K562 (cell line): Measurements from ENCODE around the gene CD226. TPM values are rescaled to one million over a fixed set of nuclear protein-coding genes. Genes with fewer than 3 reads are reported as not detected.
"Not testable (repeated sequence)": the region's sequence is repeated elsewhere in the genome, so short reads cannot be mapped to it uniquely, and the experiment has no call there.

Experiments used
- ATAC-seq: fragments of 200-7000 bp; cut with Tn5 transposase; 3 replicates; pipeline ENCODE4 v1.9.1; 2020; ENCODE audit warnings: moderate library complexity
- BruUV-seq: library from RNA; stranded (reverse); fragments of 400-500 nt; replicated peaks from 2 replicates; lab custom pipeline; 2021; lab: Mats Ljungman, UMichigan
- CTCF ChIA-PET: fragments of 300-600 bp; formaldehyde crosslinking; extraction: SDS; loops from one replicate; lab custom pipeline; 2021; ENCODE audit warnings: low intra/inter-chr PET ratio; lab: Yijun Ruan, JAX
- POLR2A ChIA-PET: fragments of 300-600, 350-650 bp; sonication (Branson Sonifier 250); formaldehyde crosslinking; extraction: SDS; loops from one replicate; lab custom pipeline; 2021; ENCODE audit warnings: antibody characterized with exemption, inconsistent platforms; lab: Yijun Ruan, JAX
- DNase-seq, 4 experiments: peaks; one replicate each; pipeline versions ENCODE4 v3.0.0 to v3.0.0-alpha.2; 2011 to 2018; ENCODE audit warnings: low spot score in 3 of 4, mixed read lengths in 3 of 4; ENCODE audit errors: extremely low read depth in 1 of 4
- FAIRE-seq: peaks from 2 replicates; lab custom pipeline; 2011; peaks lifted over from hg19 to GRCh38; lab: Jason Lieb, UNC
- H2AFZ ChIP-seq: 2 replicates; pipeline ENCODE4 v1.6.0; 2011; ENCODE audit warnings: low read depth, low read length, control low read depth, inconsistent platforms
- H3K27ac ChIP-seq: fragments of 200-600 bp; 3 replicates; pipeline ENCODE4 v1.8.0; 2011; ENCODE audit warnings: low read depth, mild to moderate bottlenecking, control low read depth, inconsistent platforms, low read length, moderate library complexity, mixed read lengths; ENCODE audit errors: extremely low read depth
- H3K27me3 ChIP-seq, 2 experiments: fragments of 300-600 bp in 1 of 2; 2 replicates in 1 of 2; 3 replicates in 1 of 2; pipeline versions ENCODE4 v1.6.0 to v1.8.0; 2011; ENCODE audit warnings: inconsistent platforms in 2 of 2, low read length in 2 of 2, mild to moderate bottlenecking in 1 of 2, mixed read lengths in 1 of 2, moderate library complexity in 1 of 2; ENCODE audit not compliant: control insufficient read depth in 2 of 2, insufficient read depth in 2 of 2
- H3K36me3 ChIP-seq: fragments of 300-600 bp; 3 replicates; pipeline ENCODE4 v1.8.0; 2011; ENCODE audit warnings: mild to moderate bottlenecking, low read length, inconsistent platforms; ENCODE audit not compliant: control insufficient read depth, insufficient read depth
- H3K4me1 ChIP-seq, 2 experiments: fragments of 200-600 bp in 1 of 2; replicated peaks in 1 of 2; 2 replicates in 1 of 2; 3 replicates in 1 of 2; pipeline versions ENCODE4 v1.5.1 to v1.8.0; 2011; ENCODE audit warnings: inconsistent platforms in 2 of 2, low read length in 2 of 2, mild to moderate bottlenecking in 1 of 2, mixed read lengths in 1 of 2, moderate library complexity in 1 of 2; ENCODE audit not compliant: control insufficient read depth in 2 of 2, insufficient read depth in 2 of 2
- H3K4me2 ChIP-seq: 2 replicates; pipeline ENCODE4 v1.6.1; 2011; ENCODE audit warnings: low read length, control low read depth, inconsistent platforms, mixed read lengths; ENCODE audit not compliant: insufficient read depth
- H3K4me3 ChIP-seq: fragments of 200-600 bp; sonication (generic), shearing (Covaris generic); 2 replicates; pipeline ENCODE4 v1.5.1; 2016; ENCODE audit warnings: control low read depth, inconsistent platforms
- H3K79me2 ChIP-seq: fragments of 200-600 bp; 3 replicates; pipeline ENCODE4 v1.8.0; 2011; ENCODE audit warnings: low read length, inconsistent platforms; ENCODE audit not compliant: control insufficient read depth, insufficient read depth
- H3K9ac ChIP-seq, 2 experiments: 2 replicates each; pipeline versions ENCODE4 v1.6.0 to v1.6.1; 2011; ENCODE audit warnings: low read depth in 2 of 2, low read length in 2 of 2, control low read depth in 1 of 2, inconsistent platforms in 1 of 2, mild to moderate bottlenecking in 1 of 2, mixed read lengths in 1 of 2; ENCODE audit not compliant: insufficient read depth in 1 of 2
- H3K9me1 ChIP-seq: one replicate; pipeline ENCODE4 v1.6.0; 2011; ENCODE audit warnings: inconsistent platforms, mild to moderate bottlenecking, low read length, moderate library complexity; ENCODE audit not compliant: control insufficient read depth, insufficient read depth
- H3K9me3 ChIP-seq: replicated peaks from 2 replicates; pipeline ENCODE4 v1.5.1; 2011; ENCODE audit warnings: low read depth, low read length, inconsistent platforms; ENCODE audit not compliant: control insufficient read depth, insufficient read depth
- H4K20me1 ChIP-seq: replicated peaks from 2 replicates; pipeline ENCODE4 v1.6.1; 2011; ENCODE audit warnings: low read length, inconsistent platforms, mixed read lengths; ENCODE audit not compliant: control insufficient read depth, insufficient read depth
- C11orf30 ChIP-seq: fragments of 450-650 bp; IDR thresholded peaks from 2 replicates; pipeline ENCODE4 v1.6.1; 2016; ENCODE audit warnings: low read depth, mild to moderate bottlenecking
- GATAD2A ChIP-seq: fragments of 450-650 bp; IDR thresholded peaks from 2 replicates; pipeline ENCODE4 v1.6.1; 2017
- MAFG ChIP-seq: fragments of 450-650 bp; conservative IDR thresholded peaks from 2 replicates; pipeline ENCODE4 v1.6.1; 2016; ENCODE audit warnings: missing genetic modification characterization, missing compliant biosample characterization
- SAFB2 ChIP-seq: fragments of 200-400 bp; formaldehyde crosslinking; IDR thresholded peaks from 2 replicates; pipeline ENCODE4 v1.6.1; 2018; ENCODE audit warnings: borderline replicate concordance, low read length, low read depth, moderate library complexity; ENCODE audit not compliant: severe bottlenecking
- ZNF146 ChIP-seq: IDR thresholded peaks from one replicate; pipeline ENCODE4 v1.6.1; 2018; ENCODE audit warnings: missing compliant biosample characterization; ENCODE audit not compliant: unreplicated experiment
- ZNF316 ChIP-seq: fragments of 450-650 bp; IDR thresholded peaks from 2 replicates; pipeline ENCODE4 v1.6.1; 2016
- WGBS: fragments of 100-300 bp; shearing (Covaris generic); methylation state at CpG from one replicate; pipeline ENCODE4 v1.1.6; 2016; ENCODE audit warnings: low coverage, mixed read lengths; ENCODE audit not compliant: insufficient coverage; ENCODE audit errors: missing lambda C conversion rate; 5-methylcytosine and 5-hydroxymethylcytosine counted together
- in situ Hi-C: fragments of 300-500 bp; cut with MboI; formaldehyde crosslinking; loops from 4 replicates; pipeline ENCODE4 v1.15.0; 2018; ENCODE audit warnings: inconsistent platforms, mixed read lengths
- intact Hi-C: fragments of 100-400 bp; cut with micrococcal nuclease; formaldehyde crosslinking; loops from 2 replicates; pipeline ENCODE4 v1.14.2; 2022
- polyA plus RNA-seq, 8 experiments: library from polyadenylated mRNA; depleted of rRNA in 4 of 8; stranded (reverse) in 5 of 8; unstranded in 3 of 8; fragments of >200 nt; fragmentation: Nextera tagmentation in 2 of 8; fragmentation: Illumina TruSeq in 1 of 8; extraction: Ambion mirVana in 2 of 8; extraction: Trizol in 1 of 8; gene quantifications; 2 replicates each; pipeline versions ENCODE4 v1.2.1 to v1.2.3, GENCODE V29; 2011 to 2014; ENCODE audit warnings: inconsistent platforms in 1 of 8, missing spikeins in 1 of 8
- total RNA-seq, 7 experiments: library from RNA; depleted of rRNA in 6 of 7; stranded (reverse); fragments of >200 nt in 6 of 7; fragmentation: Illumina TruSeq in 2 of 7; extraction: Trizol in 2 of 7; gene quantifications; 2 replicates each; pipeline versions ENCODE4 v1.2.1 to v1.2.3, GENCODE V29; 2011 to 2021; ENCODE audit warnings: low replicate concordance in 1 of 7

Gene CD226
- total and polyA plus RNA-seq, 9 of the 15 experiments (the other 6 are each of a cell fraction or from before 2014, with no cell fraction given) = 0.32 to 1.7 (median 0.80) TPM

DNA sequence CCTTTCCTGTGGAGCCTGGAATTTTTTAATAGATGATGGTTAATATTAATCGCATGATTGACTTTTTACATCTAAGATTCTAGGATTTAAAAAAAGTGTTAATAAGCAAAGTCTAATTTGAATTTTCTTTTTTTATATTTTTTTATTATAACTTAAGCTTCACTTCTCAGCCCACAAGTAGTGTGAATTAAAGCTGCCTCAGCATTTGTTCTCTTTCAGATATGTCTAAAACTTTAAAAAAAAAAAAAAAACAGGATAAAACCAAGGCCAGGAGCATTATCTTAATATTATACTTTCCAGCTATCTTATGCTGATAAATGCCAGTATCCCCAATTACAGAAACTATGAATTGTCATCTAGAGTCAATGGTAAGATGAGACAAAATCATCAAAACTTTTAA lies 109.7 kb downstream of the CD226 start:
- DNase-seq (no peak), ATAC-seq (no peak), FAIRE-seq (no peak)
- CTCF ChIA-PET = no interaction called here
- in situ Hi-C loops (no loop called here), intact Hi-C loops (no loop called here)
- no peak overlapping the region for H3K27ac ChIP-seq
- no peak overlapping the region for H3K4me3 ChIP-seq
- peaks cover 0 to 4% of the 10 kb centered on the region in 2 experiments; a peak in 2 of 5 replicates for H3K4me1 ChIP-seq
- 38% methylated on average over 1 of the region's 1 CpG for WGBS
- H3K79me2 ChIP-seq = no peaks in the 10 kb centered on the region
- no peaks in the 10 kb centered on the region for H3K36me3 ChIP-seq
- no TSS peak for BruUV-seq
- H2AFZ ChIP-seq = no peak overlapping the region
- no peak for TF ChIP-seq GATAD2A
- TF ChIP-seq MAFG = peak; percentile 66
- no peak for TF ChIP-seq ZNF146 (CRISPR knock-in tag)
- no peak for TF ChIP-seq SAFB2
- peak; percentile 51; the same call in 1 of the 2 replicates for TF ChIP-seq C11orf30
- TF ChIP-seq ZNF316 = peak; percentile 71
- no peaks in the 10 kb centered on the region for H3K9me3 ChIP-seq
- H3K9me1 ChIP-seq = no peaks in the 10 kb centered on the region
- POLR2A ChIA-PET = interaction anchor here (0.6 to 1.2 kb wide), 4 partner anchors 8 to 402 kb away, joined by 3 to 4 read pairs (median 3); no protein-coding TSS in a partner anchor
- H4K20me1 ChIP-seq = no peaks in the 10 kb centered on the region
- no peaks in the 10 kb centered on the region for H3K27me3 ChIP-seq
- H3K4me2 ChIP-seq = peak overlapping the region; percentile 64; the same call in 1 of the 2 replicates
- H3K9ac ChIP-seq = no peak overlapping the region

DNA sequence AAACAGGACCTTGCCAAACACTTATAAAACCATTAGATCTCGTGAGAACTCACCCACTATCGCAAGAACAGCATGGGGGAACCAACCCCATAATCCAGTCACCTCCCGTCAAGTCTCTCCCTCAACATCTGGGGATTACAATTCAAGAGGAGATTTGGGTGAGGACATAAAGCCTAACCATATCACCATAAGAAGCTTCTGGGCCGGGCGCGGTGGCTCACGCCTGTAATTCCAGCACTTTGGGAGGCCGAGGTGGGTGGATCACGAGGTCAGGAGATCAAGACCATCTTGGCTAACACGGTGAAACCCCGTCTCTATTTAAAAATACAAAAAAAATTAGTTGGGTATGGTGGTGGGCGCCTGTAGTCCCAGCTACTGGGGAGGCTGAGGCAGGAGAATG lies 112.7 kb downstream of the CD226 start:
- H3K4me3 ChIP-seq, H3K9ac ChIP-seq, H3K9me1 ChIP-seq, H3K79me2 ChIP-seq, ATAC-seq, FAIRE-seq, H3K36me3 ChIP-seq, BruUV-seq, H3K4me1 ChIP-seq, H3K9me3 ChIP-seq, H3K27me3 ChIP-seq, DNase-seq, H3K4me2 ChIP-seq, in situ Hi-C loops, H3K27ac ChIP-seq, intact Hi-C loops, H4K20me1 ChIP-seq, H2AFZ ChIP-seq, CTCF ChIA-PET: not testable (repeated sequence)
- POLR2A ChIA-PET = interaction anchor here (0.7 kb wide), 1 partner anchor 137 kb away, joined by 3 read pairs; no protein-coding TSS in a partner anchor
- WGBS = 34% methylated on average over 6 of the region's 12 CpGs
